CD4-positive, alpha-beta T cell treated with Interleukin-4 for 1 hour (primary cell): Measurements from ENCODE around the gene FOXN4.

Experiments
- DNase-seq, 2 donors: peaks; one replicate each; pipeline ENCODE4 v3.0.0-alpha.2; 2020 to 2022

FOXN4 gene

DNA sequence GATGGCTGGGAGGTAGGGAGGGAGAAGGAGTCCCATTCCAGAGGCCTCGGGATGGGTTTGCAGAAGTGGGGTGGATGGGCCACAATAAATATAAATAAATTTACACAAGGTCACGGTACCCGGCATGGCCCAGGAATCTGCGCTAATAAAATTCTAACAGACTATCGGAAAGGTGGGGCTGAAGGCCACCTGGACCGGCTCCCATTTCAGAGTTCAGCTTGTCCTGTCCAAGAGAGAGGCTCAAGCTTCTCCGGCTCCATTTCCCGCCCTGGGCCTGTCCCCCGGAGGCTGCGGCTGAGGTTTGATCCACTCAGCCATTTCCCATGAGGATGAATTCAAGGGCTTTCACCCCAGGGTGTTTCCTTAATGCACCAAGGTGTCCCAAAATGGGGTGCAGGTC, 30.2 kb downstream of the FOXN4 start:
- DNase-seq, result no peak

DNA sequence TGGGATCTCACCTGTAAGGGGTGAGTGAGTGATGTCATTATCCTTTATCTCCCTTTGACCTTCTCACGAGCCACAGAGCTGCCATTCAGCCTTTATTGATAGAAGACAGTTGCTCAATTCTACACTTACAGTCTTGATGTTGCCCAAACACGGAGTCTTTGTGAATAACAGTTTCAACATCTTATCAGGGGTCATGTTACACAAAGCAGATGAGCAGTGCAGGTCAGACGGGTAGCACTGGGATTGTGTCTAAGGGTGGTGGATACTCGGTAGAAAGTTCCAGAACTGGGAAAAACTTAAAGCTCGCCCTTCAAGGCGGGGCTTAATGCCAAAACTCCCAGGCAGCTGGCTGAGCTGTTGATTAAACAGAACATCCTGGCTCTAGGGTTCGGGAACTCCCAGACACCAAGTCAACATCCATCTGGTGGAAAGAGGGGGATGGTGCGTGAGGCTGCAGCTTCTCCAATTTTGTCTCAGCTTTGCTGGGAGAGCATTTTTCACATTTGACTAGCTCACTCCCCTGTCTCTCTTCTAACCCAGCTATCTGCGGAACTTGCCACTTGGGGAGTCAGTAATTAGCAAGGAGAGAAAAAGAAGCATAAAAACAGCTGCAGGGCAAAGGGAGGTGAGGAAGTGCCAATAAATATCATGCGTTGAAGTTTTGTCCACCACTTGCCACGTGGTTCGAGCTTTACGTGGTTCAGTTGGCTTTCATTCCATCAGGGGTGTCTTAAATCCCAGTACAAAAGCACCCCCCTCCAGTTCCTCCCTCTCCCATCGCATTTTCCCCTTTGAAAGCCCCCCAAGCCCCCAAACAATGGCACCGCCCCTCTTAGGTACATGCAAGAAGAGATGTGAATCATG, 31.0 kb downstream of the FOXN4 start:
- DNase-seq, result no peak

DNA sequence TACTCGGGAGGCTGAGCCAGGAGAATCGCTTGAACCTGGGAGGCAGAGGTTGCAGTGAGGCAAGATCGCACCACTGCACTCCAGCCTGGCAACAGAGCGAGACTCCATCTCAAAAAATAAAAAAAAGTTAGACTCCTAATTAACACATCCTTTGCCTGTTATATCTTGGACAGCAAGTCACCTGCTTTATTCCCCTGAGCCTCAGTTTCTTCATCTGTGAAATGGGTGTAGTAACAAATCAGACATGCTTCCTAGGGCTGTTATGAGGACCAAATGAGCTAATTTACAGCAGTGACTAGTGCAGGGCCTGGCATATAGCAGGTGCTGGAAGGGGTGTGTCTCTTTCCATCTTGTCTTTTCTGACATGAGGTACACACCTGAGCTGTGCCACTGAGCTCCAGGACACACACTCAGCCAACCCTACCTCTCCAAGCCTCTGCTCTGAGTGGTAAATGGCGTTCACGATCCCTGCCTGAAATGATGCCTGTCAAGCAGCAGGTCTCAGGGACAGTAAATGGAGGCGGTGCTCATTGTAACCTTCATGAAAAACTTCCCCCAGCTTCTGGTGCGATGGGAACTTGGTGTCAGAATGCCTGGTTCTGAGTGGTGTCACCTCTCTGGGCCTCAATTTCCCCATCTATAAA, 31.7 kb downstream of the FOXN4 start:
- no peak for DNase-seq

DNA sequence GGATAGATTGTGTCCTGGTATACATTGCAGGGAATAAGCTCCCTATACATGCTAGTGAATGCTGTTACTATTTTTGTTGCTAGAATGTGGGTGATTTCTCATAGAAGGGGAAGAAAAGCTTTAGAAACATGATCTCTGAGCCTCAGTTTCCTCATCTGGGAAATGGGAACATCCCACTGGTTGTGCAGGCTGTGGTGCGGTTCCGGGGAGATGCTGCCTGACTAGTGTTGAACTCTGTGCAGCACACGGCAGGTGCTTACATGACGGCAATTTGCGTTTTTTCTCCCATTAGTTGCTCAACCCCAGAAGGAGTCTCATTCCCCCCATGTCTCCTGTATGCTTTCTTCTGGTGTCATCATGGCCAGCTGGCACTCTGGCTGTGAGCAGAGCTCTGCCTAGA, 32.9 kb downstream of the FOXN4 start:
- no peak for DNase-seq

DNA sequence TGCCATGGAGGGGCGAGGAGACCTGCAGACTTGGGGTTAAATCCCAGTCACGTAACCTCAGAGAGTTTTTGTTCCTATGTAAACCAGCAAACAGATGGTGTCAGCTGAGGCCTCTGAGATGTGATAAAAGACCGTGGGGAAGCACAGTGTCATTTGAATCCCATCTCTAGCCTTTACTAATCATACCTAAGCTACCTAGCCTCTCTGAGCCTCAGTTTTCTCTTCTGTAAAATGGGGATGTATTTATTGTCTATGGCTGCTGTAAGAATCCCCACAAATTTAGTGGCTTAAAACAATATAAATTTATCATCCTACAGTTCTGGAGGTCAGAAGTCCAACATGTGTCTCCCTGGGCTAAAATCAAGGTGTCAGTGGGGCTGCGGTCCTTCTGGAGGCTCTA, 33.9 kb downstream of the FOXN4 start:
- no peak for DNase-seq

DNA sequence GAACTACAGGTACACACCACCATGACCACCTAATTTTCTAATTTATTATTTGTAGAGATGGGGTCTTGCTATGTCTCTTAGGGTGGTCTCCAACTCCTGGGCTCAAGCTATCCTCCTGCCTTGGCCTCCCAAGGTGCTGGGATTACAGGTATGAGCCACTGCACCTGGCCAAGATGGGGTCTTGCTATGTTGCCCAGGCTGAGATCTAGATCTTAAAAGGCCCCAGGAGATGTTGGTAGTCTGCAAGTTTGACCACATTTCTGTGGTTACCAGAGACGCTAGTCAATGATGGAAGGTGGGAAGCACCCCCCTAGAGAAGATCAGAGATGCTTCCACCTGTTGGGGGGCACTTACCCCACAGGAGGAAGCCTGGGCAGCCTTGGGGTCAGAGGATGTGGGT, 34.7 kb downstream of the FOXN4 start:
- no peak for DNase-seq

DNA sequence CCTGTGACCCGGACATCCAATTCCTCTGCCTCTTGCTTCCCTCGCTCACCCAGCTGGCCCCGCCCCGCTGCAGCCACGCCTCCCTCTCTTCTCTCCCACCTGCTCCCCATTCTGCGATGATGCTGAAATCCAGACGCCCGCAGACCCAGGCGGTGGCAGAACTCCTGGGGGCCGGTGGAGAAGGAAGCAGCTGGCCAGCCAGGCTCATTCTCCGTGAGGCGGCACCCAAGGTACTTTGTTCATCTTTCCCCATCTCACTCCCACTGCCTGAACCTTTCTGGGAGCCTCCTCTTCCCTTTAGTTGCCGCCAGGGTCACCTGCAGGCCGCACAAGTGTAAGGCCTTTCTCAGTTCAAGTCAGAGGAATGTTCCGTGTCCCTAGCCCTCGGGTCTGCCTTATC, 35.7 kb downstream of the FOXN4 start:
- DNase-seq, result no peak

DNA sequence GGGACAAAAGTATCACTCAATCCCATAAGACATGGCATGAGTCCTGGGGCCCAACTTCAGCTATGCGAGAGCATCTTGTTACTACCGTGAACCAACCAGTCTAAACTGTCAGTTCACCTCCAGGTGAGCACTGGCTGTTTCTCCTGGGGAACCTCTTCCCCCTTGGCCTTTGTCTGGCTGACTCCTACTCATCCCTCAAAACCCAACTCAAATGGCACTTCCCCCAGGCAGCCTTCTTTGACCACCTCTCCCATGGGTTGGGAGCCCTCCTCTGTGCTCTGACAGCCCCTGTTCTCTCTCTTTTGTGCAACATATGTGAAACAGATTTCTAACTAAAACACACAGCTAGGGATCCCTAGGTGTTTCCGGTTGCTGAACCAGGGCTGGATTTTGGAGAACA, 37.7 kb downstream of the FOXN4 start:
- no peak for DNase-seq

DNA sequence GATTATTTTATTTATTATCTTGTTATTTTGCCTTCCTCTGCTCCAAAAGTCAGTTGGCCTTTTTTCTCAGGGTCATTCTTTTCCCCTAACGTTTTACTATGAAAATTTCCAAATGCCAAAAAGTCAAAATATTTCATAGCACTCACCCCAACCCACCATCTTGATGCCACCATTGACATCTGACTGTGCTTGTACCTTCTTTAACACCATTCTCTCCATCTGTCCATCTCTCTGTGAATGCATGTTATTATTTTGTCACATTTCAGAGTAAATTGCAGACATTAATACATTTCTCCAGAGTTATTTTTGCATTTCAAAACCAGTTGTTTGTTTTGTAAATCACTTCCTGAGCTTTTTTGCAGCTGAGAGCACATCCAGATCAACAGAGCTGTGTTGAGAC, 38.6 kb downstream of the FOXN4 start:
- no peak for DNase-seq

DNA sequence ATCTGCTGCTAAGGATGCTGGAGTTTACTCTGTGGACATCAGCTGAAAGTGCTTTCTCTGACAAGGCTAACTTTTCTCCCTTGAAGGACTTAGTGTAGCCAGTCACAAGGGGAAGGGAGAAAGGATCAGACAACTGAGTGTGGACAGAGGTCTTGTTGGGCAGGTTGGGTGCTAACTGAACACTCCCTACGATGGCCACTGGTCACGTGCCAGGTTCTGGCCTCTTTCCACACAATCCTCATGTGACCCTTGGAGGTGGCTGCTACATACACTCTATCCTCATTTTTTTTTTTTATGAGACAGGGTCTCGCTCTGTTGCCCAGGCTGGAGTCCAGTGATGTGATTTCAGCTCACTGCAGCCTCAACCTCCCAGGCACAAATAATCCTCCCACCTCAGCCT, 39.7 kb downstream of the FOXN4 start:
- DNase-seq, result no peak

DNA sequence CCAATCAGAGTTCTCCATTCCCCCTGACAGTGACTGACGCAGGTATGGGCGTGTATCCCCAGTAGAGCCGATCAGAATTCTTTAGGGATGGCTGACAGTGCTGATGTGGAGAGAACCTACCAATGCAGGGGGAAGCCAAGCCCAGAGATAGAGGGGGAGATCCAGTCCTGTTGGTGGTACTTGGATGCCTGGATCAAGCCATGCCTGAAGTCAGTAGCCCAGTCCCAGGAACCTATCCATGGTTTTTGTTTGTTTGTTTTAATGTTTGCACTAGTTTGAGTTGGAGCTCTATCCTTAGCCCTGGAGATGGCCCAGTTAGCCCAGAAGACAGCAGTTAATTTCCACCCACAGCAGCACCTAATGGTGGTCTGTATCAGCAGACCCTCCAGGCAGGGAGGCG, 40.2 kb downstream of the FOXN4 start:
- DNase-seq, result no peak

DNA sequence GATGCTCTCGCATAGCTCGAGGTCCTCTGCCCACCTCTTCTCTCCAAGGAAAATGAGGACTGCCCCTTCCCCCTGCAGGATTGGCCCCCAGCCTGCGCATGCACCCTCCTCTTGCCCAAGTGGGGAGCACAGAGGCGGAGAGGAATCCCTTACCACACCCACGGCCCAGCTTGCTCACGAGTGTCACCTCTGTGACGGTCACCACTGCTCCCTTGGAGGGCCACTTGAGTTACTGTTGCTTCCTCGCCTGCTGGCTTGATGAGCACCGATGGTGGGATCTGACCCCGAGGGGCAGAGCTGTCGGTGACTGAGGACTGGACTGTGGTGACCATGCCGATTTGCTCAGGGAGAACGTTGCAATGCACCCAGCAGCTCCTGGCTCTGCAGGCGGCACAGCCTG, 41.7 kb downstream of the FOXN4 start:
- no peak for DNase-seq

DNA sequence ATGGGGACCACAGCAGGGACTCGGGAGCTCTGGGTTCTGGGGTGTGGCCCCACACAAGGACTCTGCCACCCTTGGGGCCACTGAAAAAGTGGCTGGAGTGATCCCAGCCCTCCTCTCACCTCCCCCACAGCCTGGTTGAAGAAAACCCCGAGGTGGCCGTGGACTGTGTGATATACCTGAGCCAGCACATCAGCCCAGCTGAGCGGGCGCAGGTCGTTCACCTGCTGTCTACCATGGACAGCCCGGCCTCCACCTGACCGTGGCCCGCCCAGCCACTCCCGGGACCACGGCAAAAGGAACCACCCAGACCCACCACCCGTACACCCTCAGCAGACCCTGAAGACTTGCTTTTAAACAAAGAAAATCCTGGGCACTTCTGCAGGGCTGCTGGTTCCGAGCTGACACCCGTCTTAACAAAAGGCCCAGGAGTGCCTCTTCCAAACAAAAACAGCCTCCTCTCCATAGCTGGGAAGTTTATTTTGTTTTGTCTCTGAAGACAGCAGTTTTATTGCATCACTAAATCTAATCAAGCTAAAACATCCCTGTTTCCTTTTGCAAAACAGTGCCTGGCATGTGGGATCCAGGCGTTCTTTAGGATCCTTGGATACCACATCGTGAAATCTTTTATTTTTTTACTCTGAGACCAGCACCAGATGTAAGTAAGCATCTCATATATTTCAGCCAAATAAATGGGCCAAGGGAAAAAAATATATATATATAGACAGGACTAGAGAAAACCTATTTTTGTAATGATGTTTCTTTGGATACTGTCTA, 42.8 kb downstream of the FOXN4 start:
- DNase-seq, result no peak

DNA sequence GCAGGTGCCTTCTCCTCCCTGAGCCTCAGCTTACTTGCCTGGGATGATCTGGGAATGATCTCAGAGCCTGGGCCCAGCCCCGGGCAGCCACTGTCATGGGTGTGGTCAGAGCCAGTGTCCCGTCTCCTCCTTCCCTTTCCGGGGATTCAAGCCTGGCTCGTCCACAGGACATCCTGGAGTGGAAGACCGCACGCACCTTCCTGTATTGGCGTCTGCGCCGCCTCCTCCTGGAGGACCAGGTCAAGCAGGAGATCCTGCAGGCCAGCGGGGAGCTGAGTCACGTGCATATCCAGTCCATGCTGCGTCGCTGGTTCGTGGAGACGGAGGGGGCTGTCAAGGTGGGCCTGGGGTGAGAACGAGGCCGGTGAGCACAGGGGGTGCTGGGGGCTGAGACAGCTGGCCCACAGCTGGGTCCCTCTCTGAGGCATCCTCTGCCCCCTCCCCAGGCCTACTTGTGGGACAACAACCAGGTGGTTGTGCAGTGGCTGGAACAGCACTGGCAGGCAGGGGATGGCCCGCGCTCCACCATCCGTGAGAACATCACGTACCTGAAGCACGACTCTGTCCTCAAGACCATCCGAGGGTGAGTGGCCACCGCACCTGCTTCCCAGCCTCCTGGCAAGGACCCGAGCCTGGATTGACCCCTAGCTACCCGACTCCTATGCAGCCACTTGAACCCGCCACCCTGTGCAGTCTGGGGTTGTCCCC, 44.0 kb downstream of the FOXN4 start:
- no peak for DNase-seq

DNA sequence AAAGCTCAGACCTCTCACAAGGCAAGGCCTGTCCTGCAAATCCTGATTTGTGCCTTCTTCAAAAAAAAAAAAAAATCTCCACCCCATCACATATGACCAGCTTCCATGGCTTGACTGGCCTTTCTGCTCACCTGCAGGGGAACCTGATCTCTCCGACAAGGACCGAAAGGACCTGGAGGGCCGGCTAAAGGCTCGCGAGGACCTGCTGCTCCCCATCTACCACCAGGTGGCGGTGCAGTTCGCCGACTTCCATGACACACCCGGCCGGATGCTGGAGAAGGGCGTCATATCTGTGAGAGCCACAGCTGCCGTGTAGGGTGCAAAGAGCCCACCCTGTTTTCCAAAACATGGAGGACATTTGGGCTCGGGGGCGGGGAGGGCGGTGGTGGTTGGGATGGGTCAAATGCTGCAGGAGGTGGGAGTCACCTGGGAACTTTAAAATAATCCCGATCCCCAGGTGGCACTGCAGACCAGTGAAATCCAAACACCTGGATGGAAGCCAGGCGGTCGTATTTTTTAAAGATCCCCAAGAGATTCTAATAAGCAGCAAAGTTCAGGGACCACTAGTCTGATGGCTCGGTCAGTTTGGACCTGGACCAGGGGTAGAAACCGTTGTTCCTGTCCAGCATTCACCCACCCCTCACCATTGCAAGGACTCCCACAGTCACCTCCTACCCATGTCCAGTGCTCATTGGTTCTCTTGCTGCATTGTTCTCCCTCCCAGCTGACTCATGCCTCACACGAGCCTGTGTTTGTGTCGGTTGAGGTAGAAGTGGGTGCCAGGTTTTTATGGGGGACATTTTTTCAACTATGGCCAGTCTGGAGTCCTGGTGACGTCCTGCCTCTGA, 44.8 kb downstream of the FOXN4 start:
- DNase-seq, result peak; percentile 30 to 34

DNA sequence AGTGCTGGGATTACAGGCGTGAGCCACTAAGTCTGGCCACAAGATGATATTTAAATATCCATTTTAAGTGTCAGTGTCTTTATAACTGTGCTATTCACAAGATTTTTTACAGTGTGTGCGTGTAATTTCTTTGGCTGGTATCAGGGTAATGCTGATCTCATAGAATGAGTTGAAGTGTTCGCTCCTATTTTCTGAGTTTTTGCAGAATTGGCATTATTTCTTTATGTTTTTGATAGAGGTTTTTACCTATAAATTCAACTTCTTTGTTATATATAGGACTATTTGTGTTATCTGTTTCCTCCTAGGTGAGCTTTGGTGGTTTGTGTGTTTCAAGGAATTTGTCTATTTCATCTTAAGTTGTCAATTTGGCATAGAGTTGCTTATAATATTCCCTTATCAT, 45.6 kb downstream of the FOXN4 start:
- DNase-seq, result no peak

DNA sequence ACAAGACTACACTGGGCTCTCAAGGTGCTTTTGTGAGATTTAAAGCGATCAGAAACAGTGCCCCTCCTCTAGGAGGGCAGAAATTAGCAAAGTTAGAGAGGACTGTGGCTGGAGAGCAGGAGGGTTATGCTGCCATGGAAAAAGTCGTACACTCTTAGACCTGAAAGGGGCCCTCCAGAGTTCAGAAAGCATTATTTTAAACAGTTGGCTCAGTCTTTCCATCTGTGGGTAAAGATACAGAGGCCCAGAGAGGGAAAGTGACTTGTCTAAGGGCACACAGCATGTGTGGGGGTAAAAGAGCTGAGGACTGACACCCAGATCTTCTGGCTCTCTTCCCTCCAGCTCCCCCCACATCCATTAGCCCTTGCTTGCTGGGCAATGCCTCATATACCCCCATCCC, 47.1 kb downstream of the FOXN4 start:
- no peak for DNase-seq

DNA sequence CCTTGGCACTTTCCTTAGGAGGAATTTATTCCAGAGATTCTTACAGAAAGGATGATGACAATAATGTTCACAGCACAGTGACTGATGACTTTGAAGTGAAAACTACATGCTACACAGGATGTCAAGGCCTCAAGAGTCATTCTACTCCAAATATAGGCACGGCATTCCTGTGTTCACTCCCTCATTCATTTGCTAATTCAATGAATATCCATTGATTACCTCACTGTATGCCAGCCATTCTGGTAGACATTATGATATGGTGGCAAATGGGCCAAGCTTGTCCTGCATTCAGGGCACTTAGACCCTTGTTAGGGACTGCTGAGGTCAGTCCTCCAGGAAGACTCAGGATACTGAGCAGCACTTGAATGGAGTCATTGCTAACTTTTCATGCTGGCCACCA, 48.0 kb downstream of the FOXN4 start:
- DNase-seq, result no peak

DNA sequence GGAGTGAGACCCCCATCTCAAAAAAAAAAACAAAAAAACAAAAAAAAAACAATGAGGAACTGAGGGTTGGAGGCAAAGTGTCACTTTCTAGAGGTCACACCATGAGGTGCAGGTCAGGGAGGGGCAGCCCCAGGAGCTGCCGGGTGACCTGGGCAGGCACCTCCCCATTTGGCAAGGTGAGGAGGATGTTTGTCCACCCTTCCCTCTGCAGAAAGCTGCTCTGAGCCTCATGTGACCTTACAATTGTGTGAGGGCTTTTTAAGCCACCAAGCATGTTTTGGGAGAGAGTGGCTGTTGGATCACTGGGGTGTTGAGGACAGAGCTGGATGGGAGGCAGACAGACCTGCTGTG, 49.6 kb downstream of the FOXN4 start:
- DNase-seq, result no peak

DNA sequence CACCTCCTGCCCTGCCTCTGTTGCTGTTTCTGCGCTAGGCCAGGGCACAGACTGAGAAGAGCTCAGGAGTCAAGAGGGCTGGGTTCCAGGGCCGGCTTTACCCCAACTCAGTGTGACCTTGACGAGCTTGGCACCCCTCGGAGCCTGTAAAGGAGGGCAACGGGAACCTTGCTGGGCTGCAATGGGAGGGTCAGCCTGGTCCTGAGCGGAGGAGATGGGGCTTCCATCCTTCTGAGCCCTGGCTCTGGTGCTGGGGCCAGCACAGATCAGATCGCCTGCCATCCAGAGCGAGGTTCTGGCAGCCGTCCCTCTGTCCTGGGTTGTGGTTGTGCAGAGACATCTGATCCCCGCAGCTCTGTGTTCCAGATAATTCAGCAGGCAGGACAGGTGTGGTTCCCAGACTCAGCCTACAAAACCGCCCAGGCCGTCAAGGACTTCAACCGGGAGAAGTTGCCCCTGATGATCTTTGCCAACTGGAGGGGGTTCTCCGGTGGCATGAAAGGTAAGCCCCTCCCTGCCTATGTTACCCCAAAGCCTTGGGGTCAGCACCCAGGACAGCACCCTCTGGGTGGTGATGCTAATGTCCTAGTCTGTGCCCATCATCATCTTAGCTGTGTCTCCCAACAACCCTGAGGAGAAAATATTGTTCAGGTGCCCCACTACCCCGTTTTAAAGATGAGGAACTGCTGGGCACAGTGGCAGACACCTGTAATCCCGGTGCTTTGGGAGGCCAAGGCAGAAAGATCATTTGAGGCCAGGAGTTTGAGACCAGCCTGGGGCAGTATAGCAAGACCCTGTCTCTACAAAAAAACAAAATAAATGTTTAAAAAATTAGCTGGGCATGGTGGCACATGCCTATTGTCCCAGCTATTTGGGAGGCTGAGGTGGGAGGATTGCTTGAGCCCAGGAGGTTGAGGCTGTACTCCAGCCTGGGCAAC, 50.2 kb downstream of the FOXN4 start:
- DNase-seq, result no peak

DNA sequence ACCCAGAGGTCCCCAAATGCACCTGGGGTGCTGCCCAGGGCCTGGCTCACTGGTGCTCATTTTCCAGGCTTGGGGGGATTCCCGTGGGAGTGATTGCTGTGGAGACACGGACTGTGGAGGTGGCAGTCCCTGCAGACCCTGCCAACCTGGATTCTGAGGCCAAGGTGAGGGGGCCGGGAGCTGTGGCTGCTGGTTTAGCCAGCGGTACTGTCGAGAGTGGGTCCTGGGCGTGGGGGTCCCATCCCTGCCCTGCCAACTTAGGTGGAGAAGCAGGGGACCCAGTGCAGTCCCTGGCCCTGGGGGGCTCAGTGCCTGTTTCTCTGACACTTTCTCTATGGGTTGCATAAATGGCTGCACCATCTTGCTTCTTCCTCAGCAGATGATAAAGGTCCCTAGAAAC, 50.9 kb downstream of the FOXN4 start:
- DNase-seq, result no peak
